OCI-LY1 (cell line): Measurements from ENCODE around the gene LMNA.
A peak's percentile ranks its signal among the peaks of the same experiment; 100 is the strongest.

Experiments used
- H2AFZ ChIP-seq: fragments of 200-600 bp; sonication (generic), shearing (Covaris generic); 2 replicates; pipeline ENCODE4 v1.6.0; 2014; ENCODE audit warnings: antibody characterized with exemption, mild to moderate bottlenecking, low read length
- H3F3A ChIP-seq: fragments of 200-600 bp; sonication (generic), shearing (Covaris generic); 2 replicates; pipeline ENCODE4 v1.6.0; 2014; ENCODE audit warnings: mild to moderate bottlenecking, antibody characterized with exemption, low read length, moderate library complexity; ENCODE audit not compliant: insufficient read depth
- H3K27ac ChIP-seq: fragments of 200-600 bp; sonication (generic); 2 replicates; pipeline ENCODE4 v1.5.1; 2014; ENCODE audit warnings: low read length, mixed run types, mild to moderate bottlenecking, low read depth; ENCODE audit not compliant: poor library complexity, severe bottlenecking
- H3K27me3 ChIP-seq: fragments of 200-600 bp; sonication (generic); 2 replicates; pipeline ENCODE4 v1.6.0; 2014; ENCODE audit warnings: antibody characterized with exemption, mild to moderate bottlenecking, low read length, moderate library complexity; ENCODE audit not compliant: insufficient read depth
- H3K36me3 ChIP-seq: fragments of 200-600 bp; sonication (generic); 2 replicates; pipeline ENCODE4 v1.6.1; 2014; ENCODE audit warnings: mild to moderate bottlenecking, antibody characterized with exemption, low read length, moderate library complexity, mixed read lengths; ENCODE audit not compliant: insufficient read depth
- H3K4me1 ChIP-seq: fragments of 200-600 bp; sonication (generic); 2 replicates; pipeline ENCODE4 v1.5.1; 2014; ENCODE audit warnings: mild to moderate bottlenecking, low read length, moderate library complexity; ENCODE audit not compliant: insufficient read depth, severe bottlenecking
- H3K4me2 ChIP-seq: fragments of 200-600 bp; sonication (generic), shearing (Covaris generic); 2 replicates; pipeline ENCODE4 v1.6.1; 2014; ENCODE audit warnings: low read length
- H3K4me3 ChIP-seq: fragments of 200-600 bp; sonication (generic); 2 replicates; pipeline ENCODE4 v1.5.1; 2014; ENCODE audit warnings: low read length, low read depth, mild to moderate bottlenecking, mixed read lengths; ENCODE audit not compliant: poor library complexity, severe bottlenecking
- H3K79me2 ChIP-seq: fragments of 200-600 bp; shearing (Covaris generic); 2 replicates; pipeline ENCODE4 v1.6.1; 2016; ENCODE audit warnings: mixed run types, low read length, mixed read lengths; ENCODE audit not compliant: insufficient read depth
- H3K9ac ChIP-seq: fragments of 200-600 bp; sonication (generic), shearing (Covaris generic); 2 replicates; pipeline ENCODE4 v1.6.1; 2014; ENCODE audit warnings: mild to moderate bottlenecking, low read length, mixed read lengths
- H3K9me2 ChIP-seq: fragments of 200-600 bp; sonication (generic), shearing (Covaris generic); 2 replicates; pipeline ENCODE4 v1.6.1; 2014; ENCODE audit warnings: low read depth, mild to moderate bottlenecking, low read length, mixed read lengths
- H3K9me3 ChIP-seq: fragments of 200-600 bp; shearing (Covaris generic); 2 replicates; pipeline ENCODE4 v1.6.1; 2014; ENCODE audit warnings: low read length, mixed read lengths
- H4K20me1 ChIP-seq: fragments of 200-600 bp; sonication (generic), shearing (Covaris generic); 2 replicates; pipeline ENCODE4 v1.6.0; 2016; ENCODE audit warnings: mild to moderate bottlenecking, low read length; ENCODE audit not compliant: insufficient read depth
- EZH2 ChIP-seq: fragments of 200-600 bp; sonication (generic), shearing (Covaris generic); IDR thresholded peaks from 2 replicates; pipeline ENCODE4 v1.8.0; 2017; ENCODE audit warnings: borderline replicate concordance, mixed run types, mild to moderate bottlenecking, antibody characterized with exemption, low read length, moderate library complexity, mixed read lengths
- TF ChIP-seq, protein P1 (sequence below): fragments of 200-600 bp; sonication (generic), shearing (Covaris generic); IDR thresholded peaks from 2 replicates; pipeline ENCODE4 v1.5.1; 2017; ENCODE audit warnings: mild to moderate bottlenecking, antibody characterized with exemption, low read length, moderate library complexity, mixed read lengths

The LMNA gene

DNA sequence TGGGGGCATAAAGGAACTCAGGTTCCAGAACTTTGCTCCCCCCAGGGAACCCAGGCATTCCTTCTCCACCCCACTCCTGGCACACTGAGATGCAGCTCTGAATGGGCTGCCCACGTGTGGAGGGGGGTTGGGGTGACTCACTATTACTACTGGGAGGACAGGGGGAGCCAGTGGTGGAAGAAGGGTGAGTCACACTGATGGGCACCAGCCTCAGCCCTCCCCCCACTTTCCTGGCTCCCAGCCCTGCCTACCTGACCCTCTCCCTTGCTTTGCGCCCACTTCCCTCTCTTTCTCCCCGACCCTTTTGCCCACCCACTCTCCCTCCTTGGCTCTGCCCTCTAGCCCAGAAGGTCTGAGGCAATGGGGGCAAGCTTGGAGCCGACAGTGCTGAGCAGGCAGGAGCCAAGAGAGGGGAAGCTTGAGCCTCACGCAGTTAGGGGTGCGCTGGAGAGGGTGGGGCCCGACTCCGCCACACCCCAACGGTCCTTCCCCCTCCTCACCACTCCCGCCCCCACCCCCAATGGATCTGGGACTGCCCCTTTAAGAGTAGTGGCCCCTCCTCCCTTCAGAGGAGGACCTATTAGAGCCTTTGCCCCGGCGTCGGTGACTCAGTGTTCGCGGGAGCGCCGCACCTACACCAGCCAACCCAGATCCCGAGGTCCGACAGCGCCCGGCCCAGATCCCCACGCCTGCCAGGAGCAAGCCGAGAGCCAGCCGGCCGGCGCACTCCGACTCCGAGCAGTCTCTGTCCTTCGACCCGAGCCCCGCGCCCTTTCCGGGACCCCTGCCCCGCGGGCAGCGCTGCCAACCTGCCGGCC, at the start of gene LMNA:
Gene LMNA, plus strand, starts transcription at position 611 of the 818 bp plus-strand sequence. CDS start 208 bp downstream, outside the sequence.
- H4K20me1 ChIP-seq, result no peaks in the 10 kb centered on the region
- TF ChIP-seq, protein P1, sequence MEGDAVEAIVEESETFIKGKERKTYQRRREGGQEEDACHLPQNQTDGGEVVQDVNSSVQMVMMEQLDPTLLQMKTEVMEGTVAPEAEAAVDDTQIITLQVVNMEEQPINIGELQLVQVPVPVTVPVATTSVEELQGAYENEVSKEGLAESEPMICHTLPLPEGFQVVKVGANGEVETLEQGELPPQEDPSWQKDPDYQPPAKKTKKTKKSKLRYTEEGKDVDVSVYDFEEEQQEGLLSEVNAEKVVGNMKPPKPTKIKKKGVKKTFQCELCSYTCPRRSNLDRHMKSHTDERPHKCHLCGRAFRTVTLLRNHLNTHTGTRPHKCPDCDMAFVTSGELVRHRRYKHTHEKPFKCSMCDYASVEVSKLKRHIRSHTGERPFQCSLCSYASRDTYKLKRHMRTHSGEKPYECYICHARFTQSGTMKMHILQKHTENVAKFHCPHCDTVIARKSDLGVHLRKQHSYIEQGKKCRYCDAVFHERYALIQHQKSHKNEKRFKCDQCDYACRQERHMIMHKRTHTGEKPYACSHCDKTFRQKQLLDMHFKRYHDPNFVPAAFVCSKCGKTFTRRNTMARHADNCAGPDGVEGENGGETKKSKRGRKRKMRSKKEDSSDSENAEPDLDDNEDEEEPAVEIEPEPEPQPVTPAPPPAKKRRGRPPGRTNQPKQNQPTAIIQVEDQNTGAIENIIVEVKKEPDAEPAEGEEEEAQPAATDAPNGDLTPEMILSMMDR, result no peak
- no peak for TF ChIP-seq EZH2
- H2AFZ ChIP-seq, result no peak within 1 kb of the TSS
- H3K79me2 ChIP-seq, result no peaks in the 10 kb centered on the region
- H3K4me3 ChIP-seq, result peak within 1 kb of the TSS; percentile 53
- H3K36me3 ChIP-seq, result no peaks in the 10 kb centered on the region
- H3K4me1 ChIP-seq, result peaks cover 10% of the 10 kb centered on the region
- H3K27ac ChIP-seq, result no peak within 1 kb of the TSS
- H3K27me3 ChIP-seq, result no peaks in the 10 kb centered on the region; the same call in 1 of the 2 replicates
- no peaks in the 10 kb centered on the region for H3K9me3 ChIP-seq
- H3K9ac ChIP-seq, result no peak within 1 kb of the TSS
- H3K4me2 ChIP-seq, result peak within 1 kb of the TSS; percentile 64
- no peaks in the 10 kb centered on the region for H3K9me2 ChIP-seq
- H3F3A ChIP-seq, result no peaks in the 10 kb centered on the region

DNA sequence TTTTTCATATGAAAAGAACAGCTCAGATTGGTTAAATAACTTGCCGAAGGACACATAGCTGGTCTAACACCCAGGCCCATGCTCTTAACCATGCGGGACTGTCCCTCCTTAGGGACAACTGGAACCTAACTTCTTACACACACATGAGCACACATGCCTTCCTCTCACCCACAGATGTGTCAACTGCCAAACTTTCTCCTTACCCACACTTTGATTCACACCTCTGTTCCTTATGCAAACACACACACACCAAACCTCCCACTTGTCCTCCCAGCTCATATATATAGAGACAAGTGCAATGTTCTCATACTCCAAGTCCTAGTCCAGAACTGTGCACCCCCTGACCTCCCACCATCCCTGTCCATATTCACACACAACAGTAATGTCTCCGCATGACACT, 49.3 kb upstream of the LMNA start:
- Histone ChIP-seq H3K27ac (no peak overlapping the region), H3K9me3 (no peaks in the 10 kb centered on the region), H3K4me2 (no peak overlapping the region), H4K20me1 (no peaks in the 10 kb centered on the region), H3K4me1 (peaks cover 13% of the 10 kb centered on the region), H3K4me3 (no peak overlapping the region), H3K27me3 (no peaks in the 10 kb centered on the region), H3K9ac (no peak overlapping the region), H3K79me2 (no peaks in the 10 kb centered on the region), H3K36me3 (no peaks in the 10 kb centered on the region), H3F3A (no peaks in the 10 kb centered on the region), H2AFZ (no peak overlapping the region), H3K9me2 (no peaks in the 10 kb centered on the region)
- TF ChIP-seq EZH2, result no peak
- TF ChIP-seq, protein P1, result no peak

DNA sequence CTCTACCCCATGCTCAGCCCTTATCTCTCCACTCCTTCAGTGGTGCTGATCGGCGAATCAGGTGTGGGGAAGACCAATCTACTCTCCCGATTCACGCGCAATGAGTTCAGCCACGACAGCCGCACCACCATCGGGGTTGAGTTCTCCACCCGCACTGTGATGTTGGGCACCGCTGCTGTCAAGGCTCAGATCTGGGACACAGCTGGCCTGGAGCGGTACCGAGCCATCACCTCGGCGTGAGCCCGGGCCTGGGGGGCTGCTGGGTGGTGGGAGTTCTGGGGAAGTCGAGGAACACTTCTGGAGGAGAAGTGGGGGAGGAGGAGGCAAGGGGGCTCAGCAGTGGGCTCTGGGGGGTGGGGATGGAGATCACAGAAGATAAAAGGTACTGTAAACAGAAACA, 48.6 kb upstream of the LMNA start:
- no peaks in the 10 kb centered on the region for H4K20me1 ChIP-seq
- H3K27me3 ChIP-seq, result no peaks in the 10 kb centered on the region
- no peak overlapping the region for H3K9ac ChIP-seq
- no peaks in the 10 kb centered on the region for H3K9me3 ChIP-seq
- H3K4me3 ChIP-seq, result no peak overlapping the region
- H3K27ac ChIP-seq, result no peak overlapping the region
- no peaks in the 10 kb centered on the region for H3K79me2 ChIP-seq
- H3K4me1 ChIP-seq, result peaks cover 9% of the 10 kb centered on the region
- H2AFZ ChIP-seq, result no peak overlapping the region
- H3K4me2 ChIP-seq, result no peak overlapping the region
- H3K36me3 ChIP-seq, result no peaks in the 10 kb centered on the region
- no peaks in the 10 kb centered on the region for H3K9me2 ChIP-seq
- TF ChIP-seq, protein P1, result no peak
- no peak for TF ChIP-seq EZH2
- no peaks in the 10 kb centered on the region for H3F3A ChIP-seq
